ENCODE measurements around the gene WASHC3. TPM values are rescaled to one million over a fixed set of nuclear protein-coding genes. Genes with fewer than 3 reads are reported as not detected.

WASHC3 gene
- total RNA-seq, 2 experiments from 2014 or later, result 29.2 to 34.4 TPM

GRCh38 chr12:102107970-102108369 lies 46.2 kb upstream of the WASHC3 start:
- peaks cover 97% of the 10 kb centered on the region for H3K36me3 ChIP-seq (ENCODE audit: insufficient read depth, low read length)
- no TSS peak for BruUV-seq (replicated peaks)
- intact Hi-C loops (cut with micrococcal nuclease; ENCODE audit: unreplicated experiment), result no loop called here
- no peak overlapping the region for H2AFZ ChIP-seq (ENCODE audit: low read length)
- CTCF ChIA-PET (ENCODE audit: unreplicated experiment), result no interaction called here
- no peak for DNase-seq (ENCODE audit: low spot score)
- POLR2A ChIA-PET, result interaction anchor here (1.1 kb wide), 1 partner anchor 172 kb away, joined by 3 read pairs; no protein-coding TSS in a partner anchor
- no peaks in the 10 kb centered on the region for H4K20me1 ChIP-seq (ENCODE audit: insufficient read depth, low read length)
- no peak overlapping the region for H3K4me2 ChIP-seq (ENCODE audit: low read length)
- H3K4me1 ChIP-seq (ENCODE audit: insufficient read depth, low read length, poor library complexity, severe bottlenecking), result no peaks in the 10 kb centered on the region
- no peak overlapping the region for H3K27ac ChIP-seq (ENCODE audit: low read depth, low read length, poor library complexity, severe bottlenecking)
- H3K79me2 ChIP-seq (ENCODE audit: insufficient read depth, low read depth, low read length), result no peaks in the 10 kb centered on the region
- H3K9me2 ChIP-seq (ENCODE audit: insufficient read depth, low read length), result no peaks in the 10 kb centered on the region
- no peak for TF ChIP-seq EZH2phosphoT487 (IDR thresholded peaks at IDR 0.05; ENCODE audit: borderline replicate concordance, low read depth, low read length)
- no peak for TF ChIP-seq CTCF (conservative IDR thresholded peaks at IDR 0.05; ENCODE audit: low read length)
- peaks cover 27% of the 10 kb centered on the region; the same call in 1 of the 2 replicates for H3K9me3 ChIP-seq (ENCODE audit: low read length)
- H3K4me3 ChIP-seq (ENCODE audit: low read depth, low read length, poor library complexity, severe bottlenecking), result no peak overlapping the region

- H3K4me1 ChIP-seq (ENCODE audit: insufficient read depth, low read length, poor library complexity, severe bottlenecking), result no peaks in the 10 kb centered on the region
- no peak overlapping the region for H2AFZ ChIP-seq (ENCODE audit: low read length)
- DNase-seq (ENCODE audit: low spot score), result no peak
- POLR2A ChIA-PET, result interaction anchor here (0.9 kb wide), 1 partner anchor 15 kb away, joined by 6 read pairs; no protein-coding TSS in a partner anchor
- BruUV-seq (replicated peaks), result no TSS peak
- TF ChIP-seq EZH2phosphoT487 (IDR thresholded peaks at IDR 0.05; ENCODE audit: borderline replicate concordance, low read depth, low read length) (no peak), CTCF (conservative IDR thresholded peaks at IDR 0.05; ENCODE audit: low read length) (no peak)
- H3K4me2 ChIP-seq (ENCODE audit: low read length), result no peak overlapping the region
- H3K9me2 ChIP-seq (ENCODE audit: insufficient read depth, low read length), result no peaks in the 10 kb centered on the region
- intact Hi-C loops (cut with micrococcal nuclease; ENCODE audit: unreplicated experiment), result no loop called here
- CTCF ChIA-PET (ENCODE audit: unreplicated experiment), result no interaction called here
- peaks cover 95% of the 10 kb centered on the region for H3K36me3 ChIP-seq (ENCODE audit: insufficient read depth, low read length)
- no peaks in the 10 kb centered on the region for H3K79me2 ChIP-seq (ENCODE audit: insufficient read depth, low read depth, low read length)
- peaks cover 27% of the 10 kb centered on the region; the same call in 1 of the 2 replicates for H3K9me3 ChIP-seq (ENCODE audit: low read length)
- no peak overlapping the region for H3K4me3 ChIP-seq (ENCODE audit: low read depth, low read length, poor library complexity, severe bottlenecking)
- H3K27ac ChIP-seq (ENCODE audit: low read depth, low read length, poor library complexity, severe bottlenecking), result no peak overlapping the region
- no peaks in the 10 kb centered on the region for H4K20me1 ChIP-seq (ENCODE audit: insufficient read depth, low read length)
Observed at GRCh38 chr12:102106905-102107304, 45.1 kb upstream of the WASHC3 start.

GRCh38 chr12:102096855-102097254 lies 35.1 kb upstream of the WASHC3 start:
- ChIA-PET CTCF (ENCODE audit: unreplicated experiment) (no interaction called here), POLR2A (interaction anchor here (1.0 kb wide), 1 partner anchor 670 kb away, joined by 3 read pairs; no protein-coding TSS in a partner anchor)
- no peaks in the 10 kb centered on the region for H4K20me1 ChIP-seq (ENCODE audit: insufficient read depth, low read length)
- DNase-seq (ENCODE audit: low spot score), result no peak
- peaks cover 70% of the 10 kb centered on the region for H3K36me3 ChIP-seq (ENCODE audit: insufficient read depth, low read length)
- H3K9me2 ChIP-seq (ENCODE audit: insufficient read depth, low read length), result no peaks in the 10 kb centered on the region
- no TSS peak for BruUV-seq (replicated peaks)
- H3K79me2 ChIP-seq (ENCODE audit: insufficient read depth, low read depth, low read length), result no peaks in the 10 kb centered on the region
- no peaks in the 10 kb centered on the region for H3K4me1 ChIP-seq (ENCODE audit: insufficient read depth, low read length, poor library complexity, severe bottlenecking)
- no peak for TF ChIP-seq CTCF (conservative IDR thresholded peaks at IDR 0.05; ENCODE audit: low read length)
- TF ChIP-seq EZH2phosphoT487 (IDR thresholded peaks at IDR 0.05; ENCODE audit: borderline replicate concordance, low read depth, low read length), result no peak
- no peak overlapping the region for H3K4me3 ChIP-seq (ENCODE audit: low read depth, low read length, poor library complexity, severe bottlenecking)
- no peak overlapping the region for H3K27ac ChIP-seq (ENCODE audit: low read depth, low read length, poor library complexity, severe bottlenecking)
- H3K4me2 ChIP-seq (ENCODE audit: low read length), result no peak overlapping the region
- no peak overlapping the region for H2AFZ ChIP-seq (ENCODE audit: low read length)
- H3K9me3 ChIP-seq (ENCODE audit: low read length), result no peaks in the 10 kb centered on the region
- intact Hi-C loops (cut with micrococcal nuclease; ENCODE audit: unreplicated experiment), result loop anchor here (5.0 to 10.0 kb wide), 2 partner anchors 198 to 670 kb away; no protein-coding TSS in a partner anchor

All from OCI-LY7 (cell line).